Mucosa of rectum (tissue), 2 donors: ENCODE data around the gene CCNC.

Source experiments
- H3K27ac ChIP-seq, 2 donors: one replicate each; pipeline ENCODE4 v1.7.0; 2013; ENCODE audit warnings: inconsistent platforms in 2 of 2, low read depth in 2 of 2, low read length in 2 of 2
- H3K27me3 ChIP-seq, 2 donors: one replicate each; pipeline ENCODE4 v1.7.0; 2013; ENCODE audit warnings: low read length in 2 of 2; ENCODE audit not compliant: control insufficient read depth in 2 of 2, insufficient read depth in 2 of 2
- H3K36me3 ChIP-seq, 2 donors: one replicate each; pipeline ENCODE4 v1.7.0; 2013; ENCODE audit warnings: low read length in 2 of 2; ENCODE audit not compliant: control insufficient read depth in 2 of 2, insufficient read depth in 2 of 2
- H3K4me1 ChIP-seq, 2 donors: one replicate each; pipeline ENCODE4 v1.7.0; 2013; ENCODE audit warnings: low read length in 2 of 2, mild to moderate bottlenecking in 1 of 2; ENCODE audit not compliant: control insufficient read depth in 2 of 2, insufficient read depth in 2 of 2
- H3K4me3 ChIP-seq, 2 donors: one replicate each; pipeline ENCODE4 v1.7.0; 2013; ENCODE audit warnings: low read length in 2 of 2
- H3K9ac ChIP-seq, 2 donors: one replicate each; pipeline ENCODE4 v1.7.0; 2013; ENCODE audit warnings: low read length in 2 of 2, low read depth in 1 of 2, mild to moderate bottlenecking in 1 of 2
- H3K9me3 ChIP-seq, 2 donors: one replicate each; pipeline ENCODE4 v1.7.0; 2013; ENCODE audit warnings: low read length in 2 of 2; ENCODE audit not compliant: control insufficient read depth in 2 of 2
- donor health status: healthy.
- donor health status: Normal muscosa, but diverticular disease.

CCNC gene

DNA sequence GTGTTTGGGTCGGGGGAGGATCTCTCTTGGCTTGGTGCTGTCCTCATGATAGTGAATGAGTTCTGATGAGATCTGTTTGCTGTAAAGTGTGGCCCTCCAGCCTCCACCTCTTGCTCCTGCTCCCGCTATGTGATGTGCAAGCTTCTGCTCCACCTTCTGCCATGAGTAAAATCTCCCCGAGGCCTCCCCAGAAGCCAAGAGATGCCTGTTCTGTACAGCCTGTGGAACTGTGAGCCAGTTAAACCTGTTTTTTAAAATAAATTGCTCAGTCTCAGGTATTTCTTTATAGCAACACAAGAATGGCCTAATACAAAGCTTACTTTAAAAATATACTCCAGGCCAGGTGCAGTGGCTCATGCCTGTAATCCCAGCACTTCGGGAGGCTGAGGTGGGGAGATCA is 11.3 kb upstream of the CCNC start:
- H3K36me3 ChIP-seq, result no peaks in the 10 kb centered on the region
- no peak overlapping the region for H3K27ac ChIP-seq
- no peaks in the 10 kb centered on the region for H3K9me3 ChIP-seq
- no peak overlapping the region for H3K4me3 ChIP-seq
- H3K9ac ChIP-seq, result no peak overlapping the region
- no peaks in the 10 kb centered on the region for H3K27me3 ChIP-seq
- no peaks in the 10 kb centered on the region for H3K4me1 ChIP-seq

DNA sequence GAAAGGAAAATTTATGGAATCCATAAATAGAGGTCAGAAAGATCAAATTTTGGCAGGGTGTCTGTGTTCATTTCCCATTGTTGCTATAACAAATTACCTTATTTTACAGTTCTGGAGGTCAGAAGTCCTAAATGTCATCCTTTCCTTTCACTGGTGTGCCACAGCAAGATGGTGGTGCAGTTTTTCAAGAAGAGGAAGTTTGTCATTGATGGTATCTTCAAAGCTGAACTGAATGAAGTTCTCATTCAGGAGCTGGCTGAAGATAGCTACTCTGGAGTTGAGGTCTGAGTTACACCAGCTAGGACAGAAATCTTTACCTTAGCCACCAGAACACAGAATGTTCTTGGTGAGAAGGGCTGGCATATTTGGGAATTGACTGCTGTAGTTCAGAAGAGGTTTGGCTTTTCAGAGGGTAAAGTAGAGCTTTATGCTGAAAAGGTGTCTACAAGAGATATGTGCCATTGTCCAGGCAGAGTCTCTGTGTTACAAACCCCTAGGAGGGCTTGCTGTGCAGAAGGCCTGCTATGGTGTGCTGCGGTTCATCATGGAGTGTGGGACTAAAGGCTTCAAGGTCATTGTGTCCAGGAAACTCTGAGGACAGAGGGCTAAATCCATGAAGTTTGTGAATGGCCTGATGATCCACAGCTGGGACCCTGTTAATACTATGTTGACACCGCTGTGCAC is 7.2 kb upstream of the CCNC start:
- no peak overlapping the region for H3K27ac ChIP-seq
- H3K4me1 ChIP-seq, result no peaks in the 10 kb centered on the region
- H3K9me3 ChIP-seq, result no peaks in the 10 kb centered on the region
- H3K36me3 ChIP-seq, result no peaks in the 10 kb centered on the region
- H3K4me3 ChIP-seq, result no peak overlapping the region
- H3K27me3 ChIP-seq, result no peaks in the 10 kb centered on the region
- H3K9ac ChIP-seq, result no peak overlapping the region

DNA sequence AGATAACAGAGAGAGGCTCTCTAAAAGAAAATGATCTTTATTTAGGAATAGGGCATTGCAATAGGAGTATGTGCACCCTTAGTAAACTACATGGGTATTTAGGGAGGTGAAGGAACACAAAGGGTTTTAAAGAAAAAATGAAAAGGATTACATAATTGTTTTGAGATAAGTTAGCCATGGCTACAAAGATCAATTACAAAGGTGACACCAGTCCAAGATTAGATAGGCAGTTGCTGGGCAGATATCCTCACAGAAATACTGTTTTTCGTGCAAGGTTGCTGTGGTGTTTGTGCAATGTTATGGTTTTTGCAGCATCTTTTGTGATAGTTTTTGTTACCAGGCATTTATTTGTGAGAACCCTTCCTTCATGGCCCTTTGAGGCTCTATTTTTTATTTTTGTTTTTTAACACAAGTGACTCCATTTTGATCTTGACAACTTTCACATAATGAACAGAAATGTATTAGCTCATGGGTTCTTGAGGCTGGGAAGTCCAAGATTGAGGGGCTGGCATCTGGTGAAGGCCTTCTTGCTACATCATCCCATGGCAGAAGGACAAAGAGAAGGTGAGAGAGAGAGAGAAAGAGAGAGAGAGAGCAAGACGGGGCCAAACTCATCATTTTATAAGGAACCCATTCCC is 5.6 kb upstream of the CCNC start:
- Histone ChIP-seq H3K27me3 (no peaks in the 10 kb centered on the region), H3K9me3 (no peaks in the 10 kb centered on the region), H3K36me3 (no peaks in the 10 kb centered on the region), H3K9ac (no peak overlapping the region), H3K4me3 (no peak overlapping the region), H3K4me1 (no peaks in the 10 kb centered on the region), H3K27ac (no peak overlapping the region)

DNA sequence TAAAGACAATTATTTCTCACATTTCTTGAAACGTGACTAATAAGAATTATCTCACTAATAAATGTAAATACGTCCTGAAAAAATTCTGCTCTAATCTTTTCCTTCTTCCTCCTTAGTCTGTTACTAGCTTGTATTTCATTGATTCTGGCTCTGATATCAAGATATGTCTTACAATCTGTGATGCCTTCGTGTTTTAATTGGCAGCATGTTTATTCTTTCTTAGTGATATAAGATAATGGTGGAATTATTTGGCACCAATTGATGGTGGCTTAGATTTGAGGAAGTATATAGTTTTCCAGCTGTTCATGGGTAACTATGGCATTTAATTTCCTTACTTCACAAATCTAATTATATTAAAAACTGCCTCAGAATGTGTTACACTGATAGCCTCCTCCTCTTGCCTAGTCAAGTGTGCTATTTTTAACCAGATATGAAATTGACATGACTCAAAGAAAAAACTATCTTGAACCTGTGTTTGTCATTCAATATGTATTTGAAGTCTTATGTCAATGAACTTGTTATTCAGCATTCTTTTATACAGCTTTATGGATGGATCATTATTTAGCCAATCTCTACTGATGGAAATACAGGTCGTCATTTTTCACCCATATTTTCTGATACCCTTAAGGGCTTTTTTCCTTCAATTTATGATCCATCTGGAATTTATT is 5.3 kb downstream of the CCNC start:
- no peak overlapping the region for H3K4me3 ChIP-seq
- no peaks in the 10 kb centered on the region for H3K9me3 ChIP-seq
- H3K9ac ChIP-seq, result no peak overlapping the region
- peaks cover 6 to 10% of the 10 kb centered on the region in 2 donors for H3K4me1 ChIP-seq
- H3K36me3 ChIP-seq, result peaks cover 8 to 10% of the 10 kb centered on the region in 2 donors
- no peak overlapping the region for H3K27ac ChIP-seq
- H3K27me3 ChIP-seq, result no peaks in the 10 kb centered on the region

DNA sequence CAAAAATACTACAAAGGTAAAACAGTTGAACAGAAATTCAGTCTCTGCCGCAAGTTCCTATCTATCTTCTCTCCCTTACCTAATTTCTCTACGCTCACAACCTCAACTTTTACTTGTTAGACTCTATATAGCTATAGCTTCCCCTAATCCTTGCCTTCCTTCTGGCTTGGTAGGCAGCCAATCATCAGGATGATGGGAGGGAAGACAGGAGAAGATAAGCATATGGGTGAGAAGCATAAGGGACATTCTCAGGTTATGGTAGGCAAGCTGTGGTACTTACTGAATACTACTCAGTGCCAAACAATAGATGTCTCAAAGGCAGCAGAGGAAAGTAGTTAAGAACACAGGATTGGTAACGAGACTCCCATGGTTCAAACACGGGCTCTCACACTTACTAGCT is 7.8 kb downstream of the CCNC start:
- H3K4me1 ChIP-seq, result no peaks in the 10 kb centered on the region
- H3K9ac ChIP-seq, result no peak overlapping the region
- no peak overlapping the region for H3K4me3 ChIP-seq
- no peaks in the 10 kb centered on the region for H3K9me3 ChIP-seq
- no peak overlapping the region for H3K27ac ChIP-seq
- H3K36me3 ChIP-seq, result peaks cover 16 to 20% of the 10 kb centered on the region in 2 donors
- H3K27me3 ChIP-seq, result no peaks in the 10 kb centered on the region

DNA sequence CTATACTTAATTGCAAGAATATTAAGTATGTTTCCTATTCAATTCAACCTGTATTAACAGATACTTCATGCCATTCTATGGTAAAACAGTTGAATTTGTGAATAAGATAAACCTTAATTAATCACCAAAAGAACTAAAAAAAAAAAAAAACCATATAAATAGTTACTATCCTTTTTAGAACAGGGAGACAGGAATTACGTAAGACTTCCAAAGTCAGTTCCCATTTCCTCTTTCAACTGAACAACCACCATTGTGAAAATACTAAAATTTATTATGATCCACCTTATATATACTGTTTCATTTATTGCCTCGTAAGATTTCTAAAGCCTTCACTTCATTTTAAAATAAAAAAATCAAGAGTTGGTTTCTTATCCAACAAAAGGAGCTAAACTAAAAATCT is 9.4 kb downstream of the CCNC start:
- Histone ChIP-seq H3K9me3 (no peaks in the 10 kb centered on the region), H3K4me1 (no peaks in the 10 kb centered on the region), H3K9ac (no peak overlapping the region), H3K27ac (no peak overlapping the region), H3K36me3 (peaks cover 22 to 29% of the 10 kb centered on the region in 2 donors), H3K4me3 (no peak overlapping the region), H3K27me3 (no peaks in the 10 kb centered on the region)

DNA sequence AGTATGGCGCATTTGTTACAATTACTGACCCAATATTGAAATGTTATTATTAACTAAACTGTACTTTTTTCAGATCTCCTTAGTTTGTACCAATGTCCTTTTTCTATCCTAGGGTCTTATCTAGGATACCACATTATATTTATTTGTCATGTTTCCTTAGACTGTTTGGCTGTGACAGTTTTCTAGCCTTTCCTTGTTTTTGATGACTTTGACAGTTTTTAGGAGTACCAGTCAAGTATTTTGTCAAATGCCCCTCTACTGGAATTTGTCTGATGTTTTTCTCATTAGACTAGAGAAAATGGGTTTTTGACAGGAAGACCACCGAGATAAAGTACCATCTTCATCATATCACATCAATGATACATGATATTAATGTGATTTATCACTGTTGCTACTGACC is 14.6 kb downstream of the CCNC start:
- no peaks in the 10 kb centered on the region for H3K4me1 ChIP-seq
- H3K4me3 ChIP-seq, result no peak overlapping the region
- no peak overlapping the region for H3K9ac ChIP-seq
- no peaks in the 10 kb centered on the region for H3K27me3 ChIP-seq
- no peaks in the 10 kb centered on the region for H3K9me3 ChIP-seq
- peaks cover 24 to 25% of the 10 kb centered on the region in 2 donors for H3K36me3 ChIP-seq
- no peak overlapping the region for H3K27ac ChIP-seq

DNA sequence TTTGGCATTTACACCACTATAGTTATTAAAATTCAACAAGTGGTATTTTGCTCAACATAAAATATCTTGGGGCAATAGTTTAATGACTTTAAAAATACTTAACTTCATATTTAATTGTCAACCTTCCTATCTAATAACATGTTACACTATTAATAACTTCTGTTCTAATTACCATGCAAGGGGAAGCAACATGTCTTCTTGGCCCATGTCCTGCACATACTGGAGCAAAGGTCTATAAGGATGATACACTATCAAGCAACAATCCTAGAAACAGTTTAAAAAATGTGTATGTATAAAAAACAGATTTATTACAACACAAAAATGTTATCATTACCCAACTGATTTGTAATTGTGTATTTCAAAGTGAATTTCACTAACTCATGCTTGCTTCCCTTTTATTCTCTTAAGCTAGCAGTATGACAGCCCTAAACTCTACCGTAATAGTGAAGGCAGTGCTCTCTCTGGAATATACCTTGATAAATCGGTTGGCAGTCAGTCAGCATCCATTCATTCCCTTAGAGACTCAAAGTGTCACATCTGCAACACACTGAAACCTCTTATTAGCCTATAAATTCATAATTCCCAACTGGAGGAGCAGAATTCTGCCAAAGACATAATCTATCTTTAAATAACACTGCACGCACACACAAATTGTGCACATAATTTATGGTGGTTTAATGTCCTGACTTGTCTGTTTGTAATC is 18.3 kb downstream of the CCNC start:
- Histone ChIP-seq H3K4me1 (no peaks in the 10 kb centered on the region), H3K4me3 (no peak overlapping the region), H3K27ac (no peak overlapping the region), H3K27me3 (no peaks in the 10 kb centered on the region), H3K9ac (no peak overlapping the region), H3K9me3 (no peaks in the 10 kb centered on the region), H3K36me3 (peaks cover 25 to 37% of the 10 kb centered on the region in 2 donors)

DNA sequence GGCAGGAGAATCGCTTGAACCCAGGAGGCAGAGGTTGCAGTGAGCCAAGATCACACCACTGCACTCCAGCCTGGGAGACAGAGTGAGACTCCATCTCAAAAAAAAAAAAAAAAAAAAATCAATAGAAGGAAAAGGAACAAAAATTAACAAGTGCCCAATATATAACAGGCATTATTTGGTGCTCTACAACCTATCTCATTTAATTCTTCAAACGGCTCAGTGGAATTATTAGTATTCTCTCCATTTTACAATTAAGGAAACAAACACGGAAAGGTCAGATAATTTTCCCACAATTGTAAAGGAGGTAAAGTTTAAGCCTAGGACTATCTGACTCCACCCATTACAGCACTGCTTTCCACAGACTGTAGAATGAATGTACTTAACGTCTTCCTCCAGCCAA is 19.8 kb downstream of the CCNC start:
- Histone ChIP-seq H3K4me1 (no peaks in the 10 kb centered on the region), H3K27ac (no peak overlapping the region), H3K36me3 (peaks cover 24 to 37% of the 10 kb centered on the region in 2 donors), H3K4me3 (no peak overlapping the region), H3K9me3 (no peaks in the 10 kb centered on the region), H3K9ac (no peak overlapping the region), H3K27me3 (no peaks in the 10 kb centered on the region)

DNA sequence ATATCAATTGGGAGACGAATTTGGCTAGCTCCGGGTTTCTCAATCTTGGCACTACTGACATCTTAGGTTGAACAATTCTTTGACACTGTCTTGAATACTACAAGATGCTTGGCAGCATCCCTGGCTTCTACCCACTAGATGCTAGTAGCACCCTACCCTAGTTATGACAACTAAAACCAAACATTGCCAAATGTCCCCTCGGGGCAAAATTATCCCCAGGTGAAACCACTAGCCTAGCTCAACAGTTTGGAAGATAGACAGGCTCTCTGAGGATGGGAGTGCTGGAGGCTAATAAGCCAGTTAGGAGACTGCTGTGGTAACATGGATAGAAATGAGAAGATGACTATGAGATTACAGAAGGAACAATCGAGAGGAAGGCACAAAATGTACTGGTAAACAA is 20.9 kb downstream of the CCNC start:
- Histone ChIP-seq H3K9ac (no peak overlapping the region), H3K27ac (no peak overlapping the region), H3K36me3 (peaks cover 25 to 40% of the 10 kb centered on the region in 2 donors), H3K4me1 (no peaks in the 10 kb centered on the region), H3K4me3 (no peak overlapping the region), H3K9me3 (no peaks in the 10 kb centered on the region), H3K27me3 (no peaks in the 10 kb centered on the region)
